ENCODE measurements around the gene BCL7A.

DNA sequence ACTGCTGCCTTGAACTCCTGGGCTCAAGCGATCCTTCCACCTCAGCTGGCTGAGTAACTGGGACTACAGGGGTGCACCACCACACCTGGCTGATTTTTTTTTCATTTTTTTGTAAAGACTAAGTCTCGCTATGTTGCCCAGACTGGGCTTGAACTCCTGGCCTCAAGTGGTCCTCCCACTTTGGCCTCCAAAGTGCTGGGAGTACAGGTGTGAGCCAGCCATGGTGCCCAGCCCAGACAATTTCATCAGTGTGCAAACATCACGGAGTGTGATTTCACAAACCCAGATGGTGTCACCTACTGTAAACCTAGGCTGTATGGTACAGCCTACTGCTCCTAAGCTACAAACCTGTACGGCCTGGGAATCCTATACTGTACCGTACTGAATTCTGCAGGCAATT, 6.9 kb upstream of the BCL7A start:
- TF ChIP-seq, protein P1, sequence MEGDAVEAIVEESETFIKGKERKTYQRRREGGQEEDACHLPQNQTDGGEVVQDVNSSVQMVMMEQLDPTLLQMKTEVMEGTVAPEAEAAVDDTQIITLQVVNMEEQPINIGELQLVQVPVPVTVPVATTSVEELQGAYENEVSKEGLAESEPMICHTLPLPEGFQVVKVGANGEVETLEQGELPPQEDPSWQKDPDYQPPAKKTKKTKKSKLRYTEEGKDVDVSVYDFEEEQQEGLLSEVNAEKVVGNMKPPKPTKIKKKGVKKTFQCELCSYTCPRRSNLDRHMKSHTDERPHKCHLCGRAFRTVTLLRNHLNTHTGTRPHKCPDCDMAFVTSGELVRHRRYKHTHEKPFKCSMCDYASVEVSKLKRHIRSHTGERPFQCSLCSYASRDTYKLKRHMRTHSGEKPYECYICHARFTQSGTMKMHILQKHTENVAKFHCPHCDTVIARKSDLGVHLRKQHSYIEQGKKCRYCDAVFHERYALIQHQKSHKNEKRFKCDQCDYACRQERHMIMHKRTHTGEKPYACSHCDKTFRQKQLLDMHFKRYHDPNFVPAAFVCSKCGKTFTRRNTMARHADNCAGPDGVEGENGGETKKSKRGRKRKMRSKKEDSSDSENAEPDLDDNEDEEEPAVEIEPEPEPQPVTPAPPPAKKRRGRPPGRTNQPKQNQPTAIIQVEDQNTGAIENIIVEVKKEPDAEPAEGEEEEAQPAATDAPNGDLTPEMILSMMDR (IDR thresholded peaks at IDR 0.05; ENCODE audit: insufficient read depth, low read length, poor library complexity, severe bottlenecking): no peak
- TF ChIP-seq EZH2phosphoT487 (conservative IDR thresholded peaks at IDR 0.05; ENCODE audit: low read length): no peak

All from SU-DHL-6 (cell line).